Measurements from ENCODE around the gene PREX1.

PREX1 gene

DNA sequence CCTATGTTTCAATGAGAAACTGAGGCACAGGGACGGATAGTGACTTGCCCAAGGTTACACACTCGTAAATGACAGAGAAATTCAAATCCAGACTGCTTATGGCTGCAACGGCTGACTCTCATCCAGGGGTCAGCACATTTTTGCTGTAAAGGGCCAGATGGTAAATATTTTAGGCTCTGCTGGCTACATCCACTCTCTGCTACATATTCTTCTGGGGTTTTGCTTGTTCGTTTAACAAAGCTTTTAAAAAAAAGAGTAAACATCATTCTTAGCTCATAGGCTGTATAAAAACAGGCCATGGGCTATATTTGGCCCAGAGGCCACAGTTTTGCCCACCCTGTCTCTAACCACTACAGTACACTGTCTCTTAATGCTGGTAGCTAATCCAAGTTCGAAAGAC is 103.4 kb downstream of the PREX1 start:
- no peaks in the 10 kb centered on the region for H3K36me3 ChIP-seq (ENCODE audit: insufficient read depth)
- no peaks in the 10 kb centered on the region for H3K4me1 ChIP-seq (ENCODE audit: low read depth, poor library complexity, severe bottlenecking)
- TF ChIP-seq, protein P1, sequence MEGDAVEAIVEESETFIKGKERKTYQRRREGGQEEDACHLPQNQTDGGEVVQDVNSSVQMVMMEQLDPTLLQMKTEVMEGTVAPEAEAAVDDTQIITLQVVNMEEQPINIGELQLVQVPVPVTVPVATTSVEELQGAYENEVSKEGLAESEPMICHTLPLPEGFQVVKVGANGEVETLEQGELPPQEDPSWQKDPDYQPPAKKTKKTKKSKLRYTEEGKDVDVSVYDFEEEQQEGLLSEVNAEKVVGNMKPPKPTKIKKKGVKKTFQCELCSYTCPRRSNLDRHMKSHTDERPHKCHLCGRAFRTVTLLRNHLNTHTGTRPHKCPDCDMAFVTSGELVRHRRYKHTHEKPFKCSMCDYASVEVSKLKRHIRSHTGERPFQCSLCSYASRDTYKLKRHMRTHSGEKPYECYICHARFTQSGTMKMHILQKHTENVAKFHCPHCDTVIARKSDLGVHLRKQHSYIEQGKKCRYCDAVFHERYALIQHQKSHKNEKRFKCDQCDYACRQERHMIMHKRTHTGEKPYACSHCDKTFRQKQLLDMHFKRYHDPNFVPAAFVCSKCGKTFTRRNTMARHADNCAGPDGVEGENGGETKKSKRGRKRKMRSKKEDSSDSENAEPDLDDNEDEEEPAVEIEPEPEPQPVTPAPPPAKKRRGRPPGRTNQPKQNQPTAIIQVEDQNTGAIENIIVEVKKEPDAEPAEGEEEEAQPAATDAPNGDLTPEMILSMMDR (conservative IDR thresholded peaks at IDR 0.05; ENCODE audit: low read depth, low read length) = no peak
- H3K27me3 ChIP-seq (ENCODE audit: insufficient read depth, low read depth) = no peaks in the 10 kb centered on the region; the same call in 1 of the 2 replicates
- no peak overlapping the region for H3K4me2 ChIP-seq
- H3K9ac ChIP-seq = no peak overlapping the region
- H3K79me2 ChIP-seq (ENCODE audit: insufficient read depth, low read depth) = no peaks in the 10 kb centered on the region
- H3K4me3 ChIP-seq (IDR thresholded peaks at IDR 0.05; ENCODE audit: insufficient read depth, low read depth, low read length) = no peak overlapping the region
- no peak overlapping the region for H2AFZ ChIP-seq (ENCODE audit: low read depth)
- H3K27ac ChIP-seq = no peak overlapping the region
- H4K20me1 ChIP-seq (ENCODE audit: insufficient read depth) = no peaks in the 10 kb centered on the region

DNA sequence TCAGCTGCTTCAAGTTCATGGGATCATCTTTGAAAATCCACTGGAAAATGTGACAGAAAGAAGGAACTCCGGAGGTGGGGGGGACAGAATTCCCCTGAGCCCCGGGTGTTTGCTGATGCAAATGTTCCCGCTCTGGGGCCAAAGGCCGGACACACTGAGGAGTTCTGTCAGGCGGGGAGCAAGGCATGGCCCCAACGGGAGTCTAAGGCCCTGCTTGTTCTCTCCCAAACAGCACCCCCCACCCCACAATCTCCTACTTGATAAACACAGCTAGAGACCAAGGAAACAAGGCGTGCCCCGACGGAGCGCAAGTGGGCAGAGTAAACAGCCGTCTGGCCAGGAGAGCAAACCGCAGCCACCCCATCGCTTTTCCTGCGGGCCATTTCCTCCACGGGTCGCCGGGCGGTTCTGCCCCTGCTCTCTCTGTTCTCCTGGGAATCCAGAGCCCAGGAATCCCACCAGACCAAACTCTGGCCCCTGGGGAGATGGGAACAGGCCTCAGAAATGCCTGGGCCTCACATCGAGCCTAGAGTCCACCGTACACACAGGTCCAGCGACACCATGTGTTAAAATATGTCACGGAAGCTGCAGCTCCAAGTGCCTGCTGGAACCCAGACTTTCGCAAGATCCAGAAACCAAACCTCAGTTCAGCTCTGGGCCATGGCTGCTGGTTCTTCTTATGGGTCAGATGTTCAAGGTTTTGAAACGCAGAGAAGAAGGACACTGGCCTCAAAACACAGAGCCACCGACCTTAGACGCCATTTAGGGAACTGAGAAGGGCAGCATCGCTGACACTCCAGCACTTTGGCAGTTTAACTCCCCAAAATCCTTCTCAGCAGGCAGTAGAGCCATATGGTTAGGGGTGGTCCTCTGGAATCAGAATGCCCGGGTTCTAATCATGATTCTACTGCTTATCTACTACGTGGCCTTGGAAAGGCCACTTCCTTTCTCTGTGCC is 104.2 kb downstream of the PREX1 start:
- TF ChIP-seq, protein P1 (conservative IDR thresholded peaks at IDR 0.05; ENCODE audit: low read depth, low read length) = no peak
- no peaks in the 10 kb centered on the region for H4K20me1 ChIP-seq (ENCODE audit: insufficient read depth)
- H3K27me3 ChIP-seq (ENCODE audit: insufficient read depth, low read depth) = no peaks in the 10 kb centered on the region; the same call in 1 of the 2 replicates
- no peak overlapping the region for H3K9ac ChIP-seq
- H2AFZ ChIP-seq (ENCODE audit: low read depth) = no peak overlapping the region
- no peaks in the 10 kb centered on the region for H3K4me1 ChIP-seq (ENCODE audit: low read depth, poor library complexity, severe bottlenecking)
- H3K4me3 ChIP-seq (IDR thresholded peaks at IDR 0.05; ENCODE audit: insufficient read depth, low read depth, low read length) = no peak overlapping the region
- H3K4me2 ChIP-seq = no peak overlapping the region
- no peaks in the 10 kb centered on the region for H3K79me2 ChIP-seq (ENCODE audit: insufficient read depth, low read depth)
- H3K36me3 ChIP-seq (ENCODE audit: insufficient read depth) = no peaks in the 10 kb centered on the region
- H3K27ac ChIP-seq = no peak overlapping the region

DNA sequence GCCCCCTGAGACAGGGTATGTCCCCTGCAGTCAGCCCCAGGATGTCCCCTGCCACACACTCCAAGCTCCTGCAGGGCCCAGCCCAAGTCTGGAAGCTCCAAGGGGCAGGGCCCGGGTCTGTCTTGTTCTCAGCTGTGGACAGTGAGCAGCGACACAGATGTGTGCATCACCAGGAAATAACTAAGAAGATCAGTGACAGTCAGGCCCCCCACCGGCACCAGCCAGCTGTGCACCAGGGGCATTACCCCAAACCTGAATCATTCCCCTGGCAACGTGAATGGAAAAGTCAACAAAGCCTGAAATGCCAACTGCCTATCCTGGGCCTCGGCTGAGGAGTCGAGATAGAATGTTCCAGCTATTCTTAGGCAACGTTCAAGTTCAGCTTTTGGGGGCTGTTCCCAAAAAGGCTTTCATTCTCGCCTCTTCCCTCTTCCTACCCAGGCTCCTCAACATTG is 105.0 kb downstream of the PREX1 start:
- Histone ChIP-seq H3K36me3 (ENCODE audit: insufficient read depth) (no peaks in the 10 kb centered on the region), H2AFZ (ENCODE audit: low read depth) (no peak overlapping the region), H3K4me2 (no peak overlapping the region), H3K9ac (no peak overlapping the region), H3K4me1 (ENCODE audit: low read depth, poor library complexity, severe bottlenecking) (no peaks in the 10 kb centered on the region), H3K4me3 (IDR thresholded peaks at IDR 0.05; ENCODE audit: insufficient read depth, low read depth, low read length) (no peak overlapping the region), H3K79me2 (ENCODE audit: insufficient read depth, low read depth) (no peaks in the 10 kb centered on the region), H3K27ac (no peak overlapping the region), H4K20me1 (ENCODE audit: insufficient read depth) (no peaks in the 10 kb centered on the region), H3K27me3 (ENCODE audit: insufficient read depth, low read depth) (no peaks in the 10 kb centered on the region; the same call in 1 of the 2 replicates)
- TF ChIP-seq, protein P1 (conservative IDR thresholded peaks at IDR 0.05; ENCODE audit: low read depth, low read length) = no peak

DNA sequence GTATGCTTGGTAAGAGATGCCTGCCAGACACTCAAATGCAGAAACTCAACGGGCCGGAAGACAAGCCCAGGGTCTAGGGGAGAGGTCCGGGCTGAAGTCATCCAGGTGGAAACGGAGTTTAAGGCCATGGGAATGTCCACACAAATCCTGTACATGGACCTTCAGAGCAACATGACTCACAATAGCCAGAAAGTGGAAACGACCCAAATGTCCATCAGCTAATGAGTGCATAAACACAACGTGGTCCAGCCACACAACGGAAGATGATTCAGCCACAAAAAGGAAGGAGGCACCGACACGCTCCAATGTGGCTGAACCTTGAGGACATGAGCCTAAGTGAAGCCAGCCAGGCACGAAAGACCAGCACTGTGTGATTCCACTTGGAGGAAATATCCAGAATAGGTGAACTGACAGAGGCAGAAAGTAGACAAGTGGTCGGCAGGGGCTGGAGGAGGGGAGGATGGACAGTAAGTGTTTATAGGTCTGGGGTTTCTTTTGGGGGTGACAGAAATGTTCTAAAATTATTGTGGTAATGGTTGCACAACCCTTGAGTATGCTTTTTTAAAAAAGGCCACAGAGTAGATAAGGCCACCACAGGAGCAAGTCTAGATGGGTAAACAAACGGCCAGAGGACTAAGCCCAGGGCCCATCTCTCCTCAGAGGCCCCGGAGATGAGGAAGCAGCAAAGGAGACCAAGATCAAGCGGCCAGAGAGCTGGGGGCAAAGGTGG is 105.6 kb downstream of the PREX1 start:
- Histone ChIP-seq H3K9ac (no peak overlapping the region), H3K27ac (no peak overlapping the region), H3K27me3 (ENCODE audit: insufficient read depth, low read depth) (no peaks in the 10 kb centered on the region; the same call in 1 of the 2 replicates), H3K4me1 (ENCODE audit: low read depth, poor library complexity, severe bottlenecking) (no peaks in the 10 kb centered on the region), H4K20me1 (ENCODE audit: insufficient read depth) (no peaks in the 10 kb centered on the region), H3K79me2 (ENCODE audit: insufficient read depth, low read depth) (no peaks in the 10 kb centered on the region), H3K36me3 (ENCODE audit: insufficient read depth) (no peaks in the 10 kb centered on the region), H3K4me3 (IDR thresholded peaks at IDR 0.05; ENCODE audit: insufficient read depth, low read depth, low read length) (no peak overlapping the region), H2AFZ (ENCODE audit: low read depth) (no peak overlapping the region), H3K4me2 (no peak overlapping the region)
- TF ChIP-seq, protein P1 (conservative IDR thresholded peaks at IDR 0.05; ENCODE audit: low read depth, low read length) = no peak
